HG03342 (cell line): ENCODE measurements around the gene SERPINB2.
"Not testable (repeated sequence)": the region's sequence is repeated elsewhere in the genome, so short reads cannot be mapped to it uniquely, and the experiment has no call there.

Experiments used
- ATAC-seq: cut with Tn5 transposase; IDR thresholded peaks from one replicate; pipeline ENCODE4 v1.9.1; 2021; ENCODE audit warnings: mild to moderate bottlenecking, moderate library complexity; ENCODE audit not compliant: unreplicated experiment

The SERPINB2 gene

GRCh38 chr18:63888470-63889190 lies 1.1 kb downstream of the SERPINB2 start:
- ATAC-seq = no peak

GRCh38 chr18:63889626-63890025 lies 2.1 kb downstream of the SERPINB2 start:
- no peak for ATAC-seq

GRCh38 chr18:63890237-63890949 lies 2.9 kb downstream of the SERPINB2 start:
- no peak for ATAC-seq

- ATAC-seq = peak; percentile 66
These were observed 3.4 kb downstream of the SERPINB2 start for GRCh38 chr18:63890950-63891304.

GRCh38 chr18:63892566-63892965 lies 5.1 kb downstream of the SERPINB2 start:
- ATAC-seq = no peak

- no peak for ATAC-seq
These were observed 6.7 kb downstream of the SERPINB2 start for GRCh38 chr18:63894106-63894772.

- ATAC-seq = no peak
These were observed 7.7 kb downstream of the SERPINB2 start for GRCh38 chr18:63895190-63895589.

- no peak for ATAC-seq
These were observed 9.6 kb downstream of the SERPINB2 start for GRCh38 chr18:63897072-63897471.

- ATAC-seq = no peak
These were observed 11.7 kb downstream of the SERPINB2 start for GRCh38 chr18:63899206-63899605.

GRCh38 chr18:63903851-63904570 lies 16.5 kb downstream of the SERPINB2 start:
- no peak for ATAC-seq

GRCh38 chr18:63904694-63905093 lies 17.2 kb downstream of the SERPINB2 start:
- no peak for ATAC-seq

- no peak for ATAC-seq
These were observed 17.9 kb downstream of the SERPINB2 start for GRCh38 chr18:63905361-63905760.

- no peak for ATAC-seq
These were observed 18.6 kb downstream of the SERPINB2 start for GRCh38 chr18:63906056-63906455.

- ATAC-seq = peak; percentile 49
These were observed 20.2 kb downstream of the SERPINB2 start, which contains the start of gene SERPINB10 for GRCh38 chr18:63907664-63908063. Gene SERPINB10, plus strand, starts transcription at chr18:63907958. Its CDS starts 7,553 bp downstream, at chr18:63915511.

- no peak for ATAC-seq
These were observed 21.4 kb downstream of the SERPINB2 start for GRCh38 chr18:63908858-63909257.

- peak; percentile 77 for ATAC-seq
These were observed 22.4 kb downstream of the SERPINB2 start for GRCh38 chr18:63909870-63910269.

- no peak for ATAC-seq
These were observed 30.3 kb downstream of the SERPINB2 start for GRCh38 chr18:63917817-63918216.

- ATAC-seq = no peak
These were observed 34.5 kb downstream of the SERPINB2 start for GRCh38 chr18:63922049-63922448.

- no peak for ATAC-seq
These were observed 37.0 kb downstream of the SERPINB2 start for GRCh38 chr18:63924551-63924950.

- no peak for ATAC-seq
These were observed 40.8 kb downstream of the SERPINB2 start for GRCh38 chr18:63928331-63928730.

- not testable (repeated sequence) for ATAC-seq
These were observed 41.9 kb downstream of the SERPINB2 start for GRCh38 chr18:63929369-63929768.
